ENCODE data around the gene ULK1. TPM values are rescaled to one million over a fixed set of nuclear protein-coding genes. Genes with fewer than 3 reads are reported as not detected.

ULK1 gene
- polyA plus RNA-seq, 2 donors: 11.5 to 31.6 TPM

- peaks cover 0 to 7% of the 10 kb centered on the region in 2 donors for H3K36me3 ChIP-seq (ENCODE audit: control insufficient read depth in 2 of 2, insufficient read depth in 2 of 2, low read length in 1 of 2)
- H3K4me1 ChIP-seq (ENCODE audit: control insufficient read depth in 2 of 2, insufficient read depth in 2 of 2, low read length in 1 of 2): peaks cover 7 to 19% of the 10 kb centered on the region in 2 donors
- H3K9me3 ChIP-seq (ENCODE audit: control insufficient read depth in 2 of 2, insufficient read depth in 1 of 2, low read depth in 1 of 2, low read length in 1 of 2): no peaks in the 10 kb centered on the region
- H3K4me3 ChIP-seq (ENCODE audit: low read depth in 1 of 2, low read length in 2 of 2): peak overlapping the region; percentile 57 to 69
- WGBS, 2 donors: 53 to 56% methylated on average over 14 of the region's 14 CpGs
- H3K27ac ChIP-seq (ENCODE audit: low read depth in 2 of 2, low read length in 1 of 2): peak overlapping the region; percentile 98 to 99
- no peaks in the 10 kb centered on the region for H3K27me3 ChIP-seq (ENCODE audit: control insufficient read depth in 1 of 2, insufficient read depth in 2 of 2, low read length in 2 of 2)
Measured at GRCh38 chr12:131896811-131897270, 2.4 kb downstream of the ULK1 start.

GRCh38 chr12:131897276-131897675, 2.9 kb downstream of the ULK1 start:
- H3K4me3 ChIP-seq (ENCODE audit: low read depth in 1 of 2, low read length in 2 of 2): no peak overlapping the region
- no peaks in the 10 kb centered on the region for H3K9me3 ChIP-seq (ENCODE audit: control insufficient read depth in 2 of 2, insufficient read depth in 1 of 2, low read depth in 1 of 2, low read length in 1 of 2)
- 82 to 91% methylated on average over 18 of the region's 18 CpGs for WGBS, 2 donors
- H3K27ac ChIP-seq (ENCODE audit: low read depth in 2 of 2, low read length in 1 of 2): peak overlapping the region; percentile 98 to 99
- peaks cover 0 to 7% of the 10 kb centered on the region in 2 donors for H3K36me3 ChIP-seq (ENCODE audit: control insufficient read depth in 2 of 2, insufficient read depth in 2 of 2, low read length in 1 of 2)
- H3K27me3 ChIP-seq (ENCODE audit: control insufficient read depth in 1 of 2, insufficient read depth in 2 of 2, low read length in 2 of 2): no peaks in the 10 kb centered on the region
- H3K4me1 ChIP-seq (ENCODE audit: control insufficient read depth in 2 of 2, insufficient read depth in 2 of 2, low read length in 1 of 2): peaks cover 12 to 23% of the 10 kb centered on the region in 2 donors

- Histone ChIP-seq H3K27me3 (ENCODE audit: control insufficient read depth in 1 of 2, insufficient read depth in 2 of 2, low read length in 2 of 2) (no peaks in the 10 kb centered on the region), H3K27ac (ENCODE audit: low read depth in 2 of 2, low read length in 1 of 2) (no peak overlapping the region), H3K4me1 (ENCODE audit: control insufficient read depth in 2 of 2, insufficient read depth in 2 of 2, low read length in 1 of 2) (peaks cover 17 to 28% of the 10 kb centered on the region in 2 donors), H3K36me3 (ENCODE audit: control insufficient read depth in 2 of 2, insufficient read depth in 2 of 2, low read length in 1 of 2) (peaks cover 0 to 7% of the 10 kb centered on the region in 2 donors), H3K4me3 (ENCODE audit: low read depth in 1 of 2, low read length in 2 of 2) (no peak overlapping the region), H3K9me3 (ENCODE audit: control insufficient read depth in 2 of 2, insufficient read depth in 1 of 2, low read depth in 1 of 2, low read length in 1 of 2) (no peaks in the 10 kb centered on the region)
- 78 to 83% methylated on average over 9 of the region's 9 CpGs for WGBS, 2 donors
Measured at GRCh38 chr12:131897875-131898274, 3.5 kb downstream of the ULK1 start.

- 64 to 71% methylated on average over 6 of the region's 6 CpGs for WGBS, 2 donors
- Histone ChIP-seq H3K36me3 (ENCODE audit: control insufficient read depth in 2 of 2, insufficient read depth in 2 of 2, low read length in 1 of 2) (peaks cover 0 to 10% of the 10 kb centered on the region in 2 donors), H3K27ac (ENCODE audit: low read depth in 2 of 2, low read length in 1 of 2) (no peak overlapping the region), H3K4me1 (ENCODE audit: control insufficient read depth in 2 of 2, insufficient read depth in 2 of 2, low read length in 1 of 2) (peaks cover 19 to 39% of the 10 kb centered on the region in 2 donors), H3K4me3 (ENCODE audit: low read depth in 1 of 2, low read length in 2 of 2) (no peak overlapping the region), H3K27me3 (ENCODE audit: control insufficient read depth in 1 of 2, insufficient read depth in 2 of 2, low read length in 2 of 2) (no peaks in the 10 kb centered on the region), H3K9me3 (ENCODE audit: control insufficient read depth in 2 of 2, insufficient read depth in 1 of 2, low read depth in 1 of 2, low read length in 1 of 2) (no peaks in the 10 kb centered on the region)
Measured at GRCh38 chr12:131900397-131900796, 6.0 kb downstream of the ULK1 start.

- peaks cover 0 to 10% of the 10 kb centered on the region in 2 donors for H3K36me3 ChIP-seq (ENCODE audit: control insufficient read depth in 2 of 2, insufficient read depth in 2 of 2, low read length in 1 of 2)
- H3K4me3 ChIP-seq (ENCODE audit: low read depth in 1 of 2, low read length in 2 of 2): no peak overlapping the region
- H3K27me3 ChIP-seq (ENCODE audit: control insufficient read depth in 1 of 2, insufficient read depth in 2 of 2, low read length in 2 of 2): no peaks in the 10 kb centered on the region
- no peaks in the 10 kb centered on the region for H3K9me3 ChIP-seq (ENCODE audit: control insufficient read depth in 2 of 2, insufficient read depth in 1 of 2, low read depth in 1 of 2, low read length in 1 of 2)
- WGBS, 2 donors: 67 to 69% methylated on average over 30 of the region's 30 CpGs
- H3K4me1 ChIP-seq (ENCODE audit: control insufficient read depth in 2 of 2, insufficient read depth in 2 of 2, low read length in 1 of 2): peaks cover 19 to 34% of the 10 kb centered on the region in 2 donors
- peak overlapping the region; percentile 28 to 56 for H3K27ac ChIP-seq (ENCODE audit: low read depth in 2 of 2, low read length in 1 of 2)
Measured at GRCh38 chr12:131901431-131902331, 7.3 kb downstream of the ULK1 start.

- Histone ChIP-seq H3K36me3 (ENCODE audit: control insufficient read depth in 2 of 2, insufficient read depth in 2 of 2, low read length in 1 of 2) (peaks cover 0 to 8% of the 10 kb centered on the region in 2 donors), H3K27me3 (ENCODE audit: control insufficient read depth in 1 of 2, insufficient read depth in 2 of 2, low read length in 2 of 2) (no peaks in the 10 kb centered on the region), H3K27ac (ENCODE audit: low read depth in 2 of 2, low read length in 1 of 2) (peak overlapping the region; percentile 28 to 56), H3K9me3 (ENCODE audit: control insufficient read depth in 2 of 2, insufficient read depth in 1 of 2, low read depth in 1 of 2, low read length in 1 of 2) (no peaks in the 10 kb centered on the region), H3K4me3 (ENCODE audit: low read depth in 1 of 2, low read length in 2 of 2) (no peak overlapping the region), H3K4me1 (ENCODE audit: control insufficient read depth in 2 of 2, insufficient read depth in 2 of 2, low read length in 1 of 2) (peaks cover 15 to 30% of the 10 kb centered on the region in 2 donors)
- 72 to 73% methylated on average over 25 of the region's 25 CpGs for WGBS, 2 donors
Measured at GRCh38 chr12:131902332-131903241, 8.2 kb downstream of the ULK1 start.

GRCh38 chr12:131903270-131904255, 9.1 kb downstream of the ULK1 start:
- H3K4me1 ChIP-seq (ENCODE audit: control insufficient read depth in 2 of 2, insufficient read depth in 2 of 2, low read length in 1 of 2): peaks cover 15 to 30% of the 10 kb centered on the region in 2 donors

GRCh38 chr12:131904346-131904745, 9.9 kb downstream of the ULK1 start:
- WGBS, 2 donors: 88 to 91% methylated on average over 5 of the region's 5 CpGs
- peaks cover 8 to 19% of the 10 kb centered on the region in 2 donors for H3K36me3 ChIP-seq (ENCODE audit: control insufficient read depth in 2 of 2, insufficient read depth in 2 of 2, low read length in 1 of 2)
- H3K27me3 ChIP-seq (ENCODE audit: control insufficient read depth in 1 of 2, insufficient read depth in 2 of 2, low read length in 2 of 2): no peaks in the 10 kb centered on the region
- peaks cover 15 to 30% of the 10 kb centered on the region in 2 donors for H3K4me1 ChIP-seq (ENCODE audit: control insufficient read depth in 2 of 2, insufficient read depth in 2 of 2, low read length in 1 of 2)
- no peaks in the 10 kb centered on the region for H3K9me3 ChIP-seq (ENCODE audit: control insufficient read depth in 2 of 2, insufficient read depth in 1 of 2, low read depth in 1 of 2, low read length in 1 of 2)
- H3K27ac ChIP-seq (ENCODE audit: low read depth in 2 of 2, low read length in 1 of 2): no peak overlapping the region
- no peak overlapping the region for H3K4me3 ChIP-seq (ENCODE audit: low read depth in 1 of 2, low read length in 2 of 2)

More at GRCh38 chr12:131903270-131904255, 9.1 kb downstream of the ULK1 start:
- H3K9me3 ChIP-seq (ENCODE audit: control insufficient read depth in 2 of 2, insufficient read depth in 1 of 2, low read depth in 1 of 2, low read length in 1 of 2): no peaks in the 10 kb centered on the region
- H3K27me3 ChIP-seq (ENCODE audit: control insufficient read depth in 1 of 2, insufficient read depth in 2 of 2, low read length in 2 of 2): no peaks in the 10 kb centered on the region
- H3K4me3 ChIP-seq (ENCODE audit: low read depth in 1 of 2, low read length in 2 of 2): no peak overlapping the region
- no peak overlapping the region for H3K27ac ChIP-seq (ENCODE audit: low read depth in 2 of 2, low read length in 1 of 2)
- 85% methylated on average over 13 of the region's 13 CpGs for WGBS, 2 donors
- H3K36me3 ChIP-seq (ENCODE audit: control insufficient read depth in 2 of 2, insufficient read depth in 2 of 2, low read length in 1 of 2): peaks cover under 1 to 11% of the 10 kb centered on the region in 2 donors
